ENCODE data around the gene RORB.

Gene RORB

GRCh38 chr9:74639112-74639511 lies 142.0 kb downstream of the RORB start:
- H3K9me2 ChIP-seq (replicated peaks; ENCODE audit: insufficient read depth, low read length) = no peaks in the 10 kb centered on the region
- DNase-seq = no peak
- no peak overlapping the region for H3K4me2 ChIP-seq (ENCODE audit: low read depth, low read length)
- no peaks in the 10 kb centered on the region for H3K9me3 ChIP-seq (replicated peaks; ENCODE audit: insufficient read depth, low read length)
- H4K20me1 ChIP-seq (ENCODE audit: insufficient read depth, low read length) = no peaks in the 10 kb centered on the region
- no peaks in the 10 kb centered on the region for H3K4me1 ChIP-seq (ENCODE audit: low read length)
- TF ChIP-seq EZH2 (optimal IDR thresholded peaks at IDR 0.05; ENCODE audit: low read depth, low read length) (no peak), EZH2phosphoT487 (IDR thresholded peaks at IDR 0.05; ENCODE audit: low read length) (no peak), CTCF (IDR thresholded peaks at IDR 0.05; ENCODE audit: low read length) (no peak)
- no peaks in the 10 kb centered on the region for H3F3A ChIP-seq (ENCODE audit: insufficient read depth, low read length)
- H3K27ac ChIP-seq (ENCODE audit: low read length) = no peak overlapping the region
- H3K79me2 ChIP-seq (ENCODE audit: low read length) = no peaks in the 10 kb centered on the region
- H3K27me3 ChIP-seq (replicated peaks; ENCODE audit: insufficient read depth, low read length) = no peaks in the 10 kb centered on the region
- H3K36me3 ChIP-seq (replicated peaks; ENCODE audit: insufficient read depth, low read length) = no peaks in the 10 kb centered on the region
- H2AFZ ChIP-seq (ENCODE audit: low read length) = no peak overlapping the region
- H3K9ac ChIP-seq (ENCODE audit: low read length) = no peak overlapping the region
- H3K4me3 ChIP-seq (ENCODE audit: low read length) = no peak overlapping the region

GRCh38 chr9:74642376-74642775 lies 145.2 kb downstream of the RORB start:
- Histone ChIP-seq H3K4me2 (ENCODE audit: low read depth, low read length) (no peak overlapping the region), H3K27ac (ENCODE audit: low read length) (no peak overlapping the region), H3K79me2 (ENCODE audit: low read length) (no peaks in the 10 kb centered on the region), H3K36me3 (replicated peaks; ENCODE audit: insufficient read depth, low read length) (no peaks in the 10 kb centered on the region), H3K4me3 (ENCODE audit: low read length) (no peak overlapping the region), H3K9me3 (replicated peaks; ENCODE audit: insufficient read depth, low read length) (no peaks in the 10 kb centered on the region), H3K9me2 (replicated peaks; ENCODE audit: insufficient read depth, low read length) (no peaks in the 10 kb centered on the region), H4K20me1 (ENCODE audit: insufficient read depth, low read length) (no peaks in the 10 kb centered on the region), H2AFZ (ENCODE audit: low read length) (no peak overlapping the region), H3F3A (ENCODE audit: insufficient read depth, low read length) (no peaks in the 10 kb centered on the region), H3K4me1 (ENCODE audit: low read length) (no peaks in the 10 kb centered on the region), H3K9ac (ENCODE audit: low read length) (no peak overlapping the region), H3K27me3 (replicated peaks; ENCODE audit: insufficient read depth, low read length) (no peaks in the 10 kb centered on the region)
- TF ChIP-seq CTCF (IDR thresholded peaks at IDR 0.05; ENCODE audit: low read length) = no peak
- TF ChIP-seq EZH2 (optimal IDR thresholded peaks at IDR 0.05; ENCODE audit: low read depth, low read length) = no peak
- TF ChIP-seq EZH2phosphoT487 (IDR thresholded peaks at IDR 0.05; ENCODE audit: low read length) = no peak
- no peak for DNase-seq

GRCh38 chr9:74643303-74643923 lies 146.3 kb downstream of the RORB start:
- no peaks in the 10 kb centered on the region for H3K4me1 ChIP-seq (ENCODE audit: low read length)
- H4K20me1 ChIP-seq (ENCODE audit: insufficient read depth, low read length) = no peaks in the 10 kb centered on the region
- H3F3A ChIP-seq (ENCODE audit: insufficient read depth, low read length) = no peaks in the 10 kb centered on the region
- no peaks in the 10 kb centered on the region for H3K9me2 ChIP-seq (replicated peaks; ENCODE audit: insufficient read depth, low read length)
- no peaks in the 10 kb centered on the region for H3K9me3 ChIP-seq (replicated peaks; ENCODE audit: insufficient read depth, low read length)
- no peaks in the 10 kb centered on the region for H3K79me2 ChIP-seq (ENCODE audit: low read length)
- H3K4me3 ChIP-seq (ENCODE audit: low read length) = no peak overlapping the region
- H3K36me3 ChIP-seq (replicated peaks; ENCODE audit: insufficient read depth, low read length) = no peaks in the 10 kb centered on the region
- TF ChIP-seq EZH2phosphoT487 (IDR thresholded peaks at IDR 0.05; ENCODE audit: low read length) (no peak), CTCF (IDR thresholded peaks at IDR 0.05; ENCODE audit: low read length) (no peak), EZH2 (optimal IDR thresholded peaks at IDR 0.05; ENCODE audit: low read depth, low read length) (no peak)
- no peaks in the 10 kb centered on the region for H3K27me3 ChIP-seq (replicated peaks; ENCODE audit: insufficient read depth, low read length)
- DNase-seq = no peak
- H3K4me2 ChIP-seq (ENCODE audit: low read depth, low read length) = no peak overlapping the region
- H2AFZ ChIP-seq (ENCODE audit: low read length) = no peak overlapping the region
- no peak overlapping the region for H3K9ac ChIP-seq (ENCODE audit: low read length)
- no peak overlapping the region for H3K27ac ChIP-seq (ENCODE audit: low read length)

Measured in MM.1S (cell line).